Measurements from ENCODE around the gene IL10RA.

Gene IL10RA

DNA sequence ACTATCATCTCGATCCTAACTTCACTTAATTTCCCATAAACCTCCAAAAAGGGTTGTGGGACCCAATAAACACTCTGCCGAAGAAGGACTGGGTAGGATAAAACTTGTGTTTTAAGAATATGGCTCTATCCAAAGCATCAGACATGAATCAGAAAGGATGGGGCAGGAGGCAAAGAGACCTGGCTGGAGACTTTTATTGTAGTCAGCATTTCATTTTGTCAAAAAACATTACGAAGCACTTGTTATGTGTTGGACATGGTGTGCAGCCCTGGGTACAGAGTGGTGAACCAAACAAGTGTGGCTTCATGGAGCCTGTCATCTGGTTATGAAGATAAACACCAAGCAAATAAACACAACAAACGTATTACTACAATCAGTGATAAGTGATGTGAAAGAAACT, 17.3 kb downstream of the IL10RA start:
- Histone ChIP-seq H4K5ac (ENCODE audit: low read length) (no peak overlapping the region), H3K4me1 (ENCODE audit: control insufficient read depth, low read depth, low read length) (no peaks in the 10 kb centered on the region), H3K27ac (ENCODE audit: low read depth, low read length) (no peak overlapping the region), H3K4ac (ENCODE audit: low read depth, low read length) (no peak overlapping the region), H2BK120ac (ENCODE audit: low read depth, low read length) (no peak overlapping the region), H4K8ac (ENCODE audit: low read depth, low read length) (no peak overlapping the region), H3K23ac (ENCODE audit: low read length) (no peak overlapping the region), H3K56ac (ENCODE audit: low read length) (no peak overlapping the region), H3K27me3 (ENCODE audit: insufficient read depth, low read length, poor library complexity) (no peaks in the 10 kb centered on the region), H2BK5ac (ENCODE audit: low read length) (no peak overlapping the region), H3K36me3 (ENCODE audit: control insufficient read depth, insufficient read depth, low read length) (no peaks in the 10 kb centered on the region), H3K18ac (ENCODE audit: low read length) (no peak overlapping the region), H3K9ac (ENCODE audit: low read length) (no peak overlapping the region), H3K4me3 (ENCODE audit: low read length) (no peak overlapping the region), H3K4me2 (ENCODE audit: low read length) (no peak overlapping the region), H3K79me2 (ENCODE audit: control insufficient read depth, insufficient read depth, low read length) (no peaks in the 10 kb centered on the region), H2AK5ac (ENCODE audit: low read length) (no peak overlapping the region), H2BK15ac (replicated peaks; ENCODE audit: low read depth) (no peak overlapping the region), H3K79me1 (ENCODE audit: low read length) (no peaks in the 10 kb centered on the region)
- no peak for DNase-seq
- 100% methylated on average over 1 of the region's 4 CpGs for WGBS (ENCODE audit: extremely low coverage, insufficient coverage, low lambda C conversion rate)

DNA sequence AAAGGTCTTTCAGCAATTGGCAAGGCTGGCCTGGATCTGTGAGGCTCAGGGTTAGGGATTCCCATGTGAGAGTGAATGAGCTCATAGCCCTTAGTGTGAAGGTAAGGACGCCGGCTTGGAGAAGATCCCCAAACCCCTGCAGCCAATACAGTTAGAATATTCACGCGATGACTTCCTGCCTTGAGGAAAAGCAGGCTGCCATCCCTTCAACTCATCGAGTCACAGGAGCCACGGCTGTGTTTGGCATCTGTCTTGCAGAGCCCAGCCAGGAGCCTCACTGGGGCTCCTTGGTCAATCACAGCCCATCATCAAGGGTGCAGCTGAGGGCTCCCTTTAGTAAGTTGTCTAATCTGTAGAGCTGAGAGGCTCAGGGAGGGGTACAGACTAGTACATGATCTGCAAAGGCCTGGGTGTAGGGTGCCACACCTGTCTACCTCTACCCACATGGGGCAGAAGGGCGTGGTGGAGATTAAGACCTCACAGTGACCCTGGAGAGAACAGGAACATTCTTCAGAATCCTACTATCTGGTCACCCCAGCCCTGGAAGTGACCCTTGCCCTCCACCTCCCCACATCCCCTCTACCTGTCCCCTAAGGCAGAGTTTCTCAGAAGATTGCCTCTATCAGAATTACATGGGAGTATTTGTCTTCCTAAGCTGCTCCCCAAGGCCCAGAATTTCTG, 18.5 kb downstream of the IL10RA start:
- Histone ChIP-seq H3K27me3 (ENCODE audit: insufficient read depth, low read length, poor library complexity) (no peaks in the 10 kb centered on the region), H4K8ac (ENCODE audit: low read depth, low read length) (no peak overlapping the region), H3K79me1 (ENCODE audit: low read length) (no peaks in the 10 kb centered on the region), H3K4me3 (ENCODE audit: low read length) (no peak overlapping the region), H2BK120ac (ENCODE audit: low read depth, low read length) (no peak overlapping the region), H3K36me3 (ENCODE audit: control insufficient read depth, insufficient read depth, low read length) (no peaks in the 10 kb centered on the region), H3K27ac (ENCODE audit: low read depth, low read length) (no peak overlapping the region), H3K79me2 (ENCODE audit: control insufficient read depth, insufficient read depth, low read length) (no peaks in the 10 kb centered on the region), H2BK5ac (ENCODE audit: low read length) (no peak overlapping the region), H3K4ac (ENCODE audit: low read depth, low read length) (no peak overlapping the region), H3K56ac (ENCODE audit: low read length) (no peak overlapping the region), H3K9ac (ENCODE audit: low read length) (no peak overlapping the region), H2AK5ac (ENCODE audit: low read length) (no peak overlapping the region), H3K23ac (ENCODE audit: low read length) (no peak overlapping the region), H3K4me2 (ENCODE audit: low read length) (no peak overlapping the region), H2BK15ac (replicated peaks; ENCODE audit: low read depth) (no peak overlapping the region), H4K5ac (ENCODE audit: low read length) (no peak overlapping the region), H3K18ac (ENCODE audit: low read length) (no peak overlapping the region), H3K4me1 (ENCODE audit: control insufficient read depth, low read depth, low read length) (no peaks in the 10 kb centered on the region)
- DNase-seq: no peak
- no CpG with 5 or more reads among the region's 7 CpGs for WGBS (ENCODE audit: extremely low coverage, insufficient coverage, low lambda C conversion rate)

DNA sequence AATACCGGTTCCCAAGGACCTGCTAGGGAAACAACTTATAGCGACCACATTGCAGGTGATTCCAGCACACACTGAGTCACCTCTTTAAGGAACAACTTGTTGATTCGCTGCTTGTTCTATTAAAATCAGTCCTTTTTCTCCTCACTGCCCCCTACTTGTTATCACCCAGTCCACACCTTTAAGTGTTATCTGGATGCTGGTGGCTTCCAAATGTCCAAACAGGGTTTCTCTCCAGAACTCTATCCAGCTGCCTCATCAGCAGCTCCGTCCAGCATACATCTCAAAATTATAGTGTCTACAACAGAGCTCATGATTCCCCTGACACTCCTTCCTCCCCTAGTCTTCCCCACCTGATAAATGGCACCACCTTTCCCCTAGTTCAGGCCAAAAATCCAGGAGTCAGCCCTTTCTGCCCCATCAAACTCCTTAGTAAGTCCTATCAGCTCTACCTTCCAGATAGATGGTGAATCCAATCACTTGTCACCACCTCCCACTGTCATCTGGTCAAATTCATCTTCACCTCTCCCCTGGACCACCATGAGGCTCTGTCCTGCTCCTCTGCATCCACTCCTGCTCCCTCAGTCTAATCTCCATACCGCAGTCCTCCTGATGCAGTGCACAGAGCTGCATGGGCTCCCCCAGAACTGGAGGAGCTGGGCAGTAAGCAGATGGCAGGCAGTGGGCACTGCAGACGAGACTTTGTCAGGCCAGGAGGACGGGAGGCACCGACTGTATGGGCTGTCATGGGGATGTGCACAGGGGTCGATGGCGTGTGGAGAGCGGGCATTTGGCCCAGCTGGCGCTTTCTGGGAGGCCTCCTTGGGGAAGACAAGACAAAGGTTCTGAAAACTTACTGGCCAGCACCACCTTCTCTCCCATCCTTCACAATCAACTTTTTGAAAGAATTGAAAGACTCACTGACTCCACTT, 19.3 kb downstream of the IL10RA start:
- Histone ChIP-seq H3K4me3 (ENCODE audit: low read length) (no peak overlapping the region), H3K56ac (ENCODE audit: low read length) (no peak overlapping the region), H3K79me1 (ENCODE audit: low read length) (no peaks in the 10 kb centered on the region), H3K27me3 (ENCODE audit: insufficient read depth, low read length, poor library complexity) (no peaks in the 10 kb centered on the region), H3K4me1 (ENCODE audit: control insufficient read depth, low read depth, low read length) (no peaks in the 10 kb centered on the region), H3K18ac (ENCODE audit: low read length) (no peak overlapping the region), H2BK15ac (replicated peaks; ENCODE audit: low read depth) (no peak overlapping the region), H3K4ac (ENCODE audit: low read depth, low read length) (no peak overlapping the region), H4K8ac (ENCODE audit: low read depth, low read length) (no peak overlapping the region), H2BK5ac (ENCODE audit: low read length) (no peak overlapping the region), H2AK5ac (ENCODE audit: low read length) (no peak overlapping the region), H3K4me2 (ENCODE audit: low read length) (no peak overlapping the region), H3K9ac (ENCODE audit: low read length) (no peak overlapping the region), H3K79me2 (ENCODE audit: control insufficient read depth, insufficient read depth, low read length) (no peaks in the 10 kb centered on the region), H3K36me3 (ENCODE audit: control insufficient read depth, insufficient read depth, low read length) (no peaks in the 10 kb centered on the region), H2BK120ac (ENCODE audit: low read depth, low read length) (no peak overlapping the region), H3K23ac (ENCODE audit: low read length) (no peak overlapping the region), H4K5ac (ENCODE audit: low read length) (no peak overlapping the region), H3K27ac (ENCODE audit: low read depth, low read length) (no peak overlapping the region)
- WGBS (ENCODE audit: extremely low coverage, insufficient coverage, low lambda C conversion rate): no CpG with 5 or more reads among the region's 12 CpGs
- DNase-seq: peak; percentile 22

DNA sequence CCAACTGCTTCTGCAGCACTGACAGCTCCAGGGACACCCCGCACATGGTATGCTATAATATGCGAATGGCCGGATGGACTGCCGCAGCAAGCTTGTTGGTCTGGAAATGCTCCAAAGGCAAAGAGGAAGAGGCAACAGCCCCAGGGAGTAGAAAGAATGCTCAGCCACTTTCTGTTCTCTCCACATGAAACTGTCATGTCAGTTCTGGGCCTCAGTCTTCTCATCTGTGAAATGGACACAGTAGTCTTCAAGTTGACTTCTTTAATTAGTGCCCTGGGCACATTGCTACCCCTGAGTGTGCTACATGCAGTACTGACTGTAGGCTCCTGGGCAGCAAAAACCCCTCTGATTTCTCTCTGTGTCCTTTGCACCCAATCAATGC, 19.9 kb downstream of the IL10RA start:
- Histone ChIP-seq H3K23ac (ENCODE audit: low read length) (no peak overlapping the region), H3K36me3 (ENCODE audit: control insufficient read depth, insufficient read depth, low read length) (no peaks in the 10 kb centered on the region), H3K79me1 (ENCODE audit: low read length) (no peaks in the 10 kb centered on the region), H3K27me3 (ENCODE audit: insufficient read depth, low read length, poor library complexity) (no peaks in the 10 kb centered on the region), H2BK5ac (ENCODE audit: low read length) (no peak overlapping the region), H2AK5ac (ENCODE audit: low read length) (no peak overlapping the region), H3K79me2 (ENCODE audit: control insufficient read depth, insufficient read depth, low read length) (no peaks in the 10 kb centered on the region), H4K8ac (ENCODE audit: low read depth, low read length) (no peak overlapping the region), H2BK15ac (replicated peaks; ENCODE audit: low read depth) (no peak overlapping the region), H3K56ac (ENCODE audit: low read length) (no peak overlapping the region), H3K4me1 (ENCODE audit: control insufficient read depth, low read depth, low read length) (no peaks in the 10 kb centered on the region), H3K9ac (ENCODE audit: low read length) (no peak overlapping the region), H3K18ac (ENCODE audit: low read length) (no peak overlapping the region), H2BK120ac (ENCODE audit: low read depth, low read length) (no peak overlapping the region), H4K5ac (ENCODE audit: low read length) (no peak overlapping the region), H3K4me2 (ENCODE audit: low read length) (no peak overlapping the region), H3K4ac (ENCODE audit: low read depth, low read length) (no peak overlapping the region), H3K27ac (ENCODE audit: low read depth, low read length) (no peak overlapping the region), H3K4me3 (ENCODE audit: low read length) (no peak overlapping the region)
- no peak for DNase-seq
- WGBS (ENCODE audit: extremely low coverage, insufficient coverage, low lambda C conversion rate): no CpG with 5 or more reads among the region's 4 CpGs

DNA sequence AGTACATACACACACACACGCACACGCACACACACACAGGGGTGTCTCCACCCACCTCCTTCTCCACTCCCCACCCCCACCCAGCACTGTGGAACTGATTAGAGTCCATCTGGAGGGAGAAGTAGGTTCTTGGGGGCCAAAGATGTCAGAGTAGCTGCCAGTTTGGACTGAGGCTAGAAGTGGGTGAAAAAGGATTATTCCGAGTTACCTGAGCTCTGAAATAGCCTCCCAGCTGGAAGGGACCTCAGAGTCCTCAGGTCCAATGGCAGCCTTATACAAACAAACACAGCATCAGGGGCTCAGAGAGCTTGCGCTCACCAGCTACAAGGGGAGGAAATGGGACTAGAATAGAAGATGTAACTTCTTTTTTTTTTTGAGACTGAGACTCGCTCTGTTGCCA, 20.8 kb downstream of the IL10RA start:
- WGBS (ENCODE audit: extremely low coverage, insufficient coverage, low lambda C conversion rate): no CpG with 5 or more reads among the region's 5 CpGs

More for the DNA sequence above, 20.8 kb downstream of the IL10RA start:
- H3K36me3 ChIP-seq (ENCODE audit: control insufficient read depth, insufficient read depth, low read length): no peaks in the 10 kb centered on the region
- DNase-seq: no peak
- H2BK15ac ChIP-seq (replicated peaks; ENCODE audit: low read depth): no peak overlapping the region
- no peak overlapping the region for H3K27ac ChIP-seq (ENCODE audit: low read depth, low read length)
- H3K79me2 ChIP-seq (ENCODE audit: control insufficient read depth, insufficient read depth, low read length): no peaks in the 10 kb centered on the region
- no peak overlapping the region for H2BK120ac ChIP-seq (ENCODE audit: low read depth, low read length)
- H4K5ac ChIP-seq (ENCODE audit: low read length): no peak overlapping the region
- no peak overlapping the region for H2AK5ac ChIP-seq (ENCODE audit: low read length)
- H3K79me1 ChIP-seq (ENCODE audit: low read length): no peaks in the 10 kb centered on the region
- H2BK5ac ChIP-seq (ENCODE audit: low read length): no peak overlapping the region
- H3K23ac ChIP-seq (ENCODE audit: low read length): no peak overlapping the region
- H3K4me1 ChIP-seq (ENCODE audit: control insufficient read depth, low read depth, low read length): no peaks in the 10 kb centered on the region
- H3K4me2 ChIP-seq (ENCODE audit: low read length): no peak overlapping the region
- no peak overlapping the region for H3K56ac ChIP-seq (ENCODE audit: low read length)
- no peak overlapping the region for H4K8ac ChIP-seq (ENCODE audit: low read depth, low read length)
- no peak overlapping the region for H3K4me3 ChIP-seq (ENCODE audit: low read length)
- no peak overlapping the region for H3K4ac ChIP-seq (ENCODE audit: low read depth, low read length)
- no peak overlapping the region for H3K18ac ChIP-seq (ENCODE audit: low read length)
- H3K27me3 ChIP-seq (ENCODE audit: insufficient read depth, low read length, poor library complexity): no peaks in the 10 kb centered on the region
- no peak overlapping the region for H3K9ac ChIP-seq (ENCODE audit: low read length)
